ENCODE data around the gene NXT1.
A peak's percentile ranks its signal among the peaks of the same experiment; 100 is the strongest.

The NXT1 gene

DNA sequence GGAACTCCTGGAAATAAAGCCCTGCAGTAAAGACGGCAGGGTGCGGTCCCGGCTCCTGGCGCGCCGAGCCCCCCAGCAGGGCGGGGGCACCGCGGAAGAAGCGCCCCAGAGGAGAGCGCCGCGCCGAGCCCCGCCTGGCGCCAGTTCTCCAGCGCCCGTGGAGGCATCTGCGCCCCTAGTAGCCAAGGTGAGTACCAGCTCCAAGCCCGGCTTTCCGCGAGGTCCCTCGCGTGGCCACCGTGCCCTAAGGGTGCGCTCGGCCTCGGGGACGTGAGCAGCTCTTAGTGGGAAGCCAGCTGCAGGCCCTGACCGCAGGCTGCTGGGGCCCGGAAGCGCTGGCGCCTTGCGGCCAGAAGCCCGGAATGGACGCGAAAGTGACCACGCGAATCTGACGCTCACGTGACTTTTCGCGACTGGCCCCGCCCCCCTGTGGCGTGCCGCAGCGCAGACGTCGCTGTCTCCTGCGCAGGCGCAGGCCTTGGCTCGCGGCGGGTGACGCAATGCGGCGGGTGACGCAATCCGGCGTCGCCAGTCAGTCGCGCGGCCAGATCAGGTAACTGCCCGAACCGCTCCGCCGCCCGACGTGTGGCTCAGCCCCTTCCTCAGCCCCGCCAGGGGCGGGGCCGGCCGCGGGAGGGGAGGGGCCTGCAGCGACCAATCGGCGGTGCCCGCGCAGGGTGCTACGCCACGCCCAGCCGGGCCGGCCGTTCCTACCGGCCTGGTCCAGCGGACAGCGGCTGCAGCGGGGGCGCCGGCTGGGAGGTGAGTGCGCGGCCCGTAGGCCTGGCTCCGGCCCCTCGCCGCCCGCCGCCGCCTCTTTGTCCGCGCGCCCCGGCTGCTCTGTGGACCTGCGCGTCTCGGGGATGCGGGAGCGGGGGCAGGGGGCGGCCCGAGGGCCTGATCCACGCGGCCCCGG is 11.1 kb downstream of the NXT1 start, which contains the start of gene GZF1:
GZF1 (plus strand) TSS at position 707 of the 916 bp plus-strand sequence. CDS start 2,202 bp downstream, outside the sequence.
- peak; percentile 98 for DNase-seq

DNA sequence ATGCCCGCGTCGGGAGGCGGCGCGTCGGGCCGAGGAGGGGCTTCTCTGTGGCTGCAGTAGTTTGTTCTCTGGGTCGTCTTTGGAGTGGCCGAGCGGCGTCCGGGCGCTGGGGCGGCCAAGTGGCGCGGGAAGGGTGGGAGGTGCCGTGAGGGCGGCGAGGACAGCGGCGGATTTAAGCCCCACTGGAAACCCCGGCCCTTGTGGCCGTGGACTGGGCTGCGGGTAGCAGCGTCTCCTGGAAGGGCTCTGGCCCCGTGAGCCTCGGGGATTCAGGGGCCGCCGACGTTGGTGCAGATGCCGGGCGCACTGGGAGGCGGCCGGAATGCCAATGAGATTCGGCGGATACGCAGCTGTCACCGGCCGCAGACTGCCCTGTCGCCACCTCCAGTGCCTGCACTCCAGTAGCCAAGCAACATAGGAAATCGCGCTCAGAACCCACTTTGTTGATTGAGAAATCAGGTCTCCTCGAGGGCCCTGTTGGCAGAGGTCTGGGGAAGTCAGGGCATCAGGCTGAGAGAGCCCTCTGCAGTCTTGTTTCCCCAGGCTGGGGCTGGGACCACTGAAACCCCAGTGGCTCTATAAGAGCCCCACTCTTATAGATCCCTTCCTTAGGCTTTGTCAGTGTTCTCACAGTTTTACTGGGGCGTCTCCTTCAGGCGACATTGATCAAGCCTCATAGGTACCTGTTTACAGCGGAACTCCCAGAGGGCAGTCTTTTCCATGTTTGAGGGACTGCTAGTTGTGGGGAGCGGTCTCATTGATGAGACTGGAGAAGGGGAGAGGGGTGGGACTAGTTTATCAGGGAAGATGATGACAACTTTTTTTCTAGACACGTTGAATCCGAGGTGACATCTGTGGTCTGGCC is 12.0 kb downstream of the NXT1 start:
- peak; percentile 24 for DNase-seq

DNA sequence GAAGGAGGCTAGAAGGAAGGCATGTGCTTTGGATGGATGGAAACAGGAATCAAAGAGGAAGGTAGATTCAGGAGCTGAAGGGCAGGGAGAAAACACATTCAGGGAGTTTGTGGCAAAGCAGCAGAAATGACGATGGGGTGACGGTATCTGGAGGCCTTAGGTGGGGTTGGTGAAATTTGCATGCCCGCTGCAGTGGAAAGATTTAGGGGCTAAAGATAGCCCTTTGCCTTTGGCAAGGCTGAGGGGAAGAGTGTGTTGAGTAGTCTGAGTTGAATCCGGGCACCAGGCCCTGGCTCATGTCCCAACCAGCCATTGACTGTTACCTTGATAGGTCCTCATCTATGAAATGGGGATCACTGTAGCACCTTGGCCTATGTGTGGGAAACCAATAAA is 12.7 kb downstream of the NXT1 start:
- no peak for DNase-seq

DNA sequence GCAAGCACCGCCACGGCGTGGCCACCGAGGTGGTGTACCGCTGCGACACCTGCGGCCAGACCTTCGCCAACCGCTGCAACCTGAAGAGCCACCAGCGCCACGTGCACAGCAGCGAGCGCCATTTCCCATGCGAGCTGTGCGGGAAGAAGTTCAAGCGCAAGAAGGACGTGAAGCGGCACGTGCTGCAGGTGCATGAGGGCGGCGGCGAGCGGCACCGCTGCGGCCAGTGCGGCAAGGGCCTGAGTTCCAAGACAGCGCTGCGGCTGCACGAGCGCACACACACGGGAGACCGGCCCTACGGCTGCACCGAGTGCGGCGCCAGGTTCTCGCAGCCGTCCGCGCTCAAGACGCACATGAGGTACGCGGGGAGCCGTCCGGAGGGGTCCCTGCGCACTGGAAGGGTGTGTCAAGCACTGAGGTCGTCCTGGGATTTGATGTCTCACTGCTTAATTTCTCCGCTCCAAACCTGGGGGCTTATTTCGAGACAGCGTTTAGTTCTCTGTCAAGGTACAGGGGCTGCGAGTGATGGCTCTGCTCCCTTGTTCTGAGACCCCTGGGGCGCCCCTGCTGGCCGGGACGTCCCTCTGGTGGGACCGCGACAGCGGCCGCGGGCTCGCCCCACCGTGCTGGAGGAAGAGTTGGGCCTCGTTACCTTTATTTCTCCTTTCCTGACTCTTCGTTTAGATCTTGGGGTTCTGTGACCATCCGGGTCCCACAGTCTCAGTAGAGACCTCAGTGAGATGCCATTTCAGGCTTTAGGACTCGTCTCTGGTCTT is 15.0 kb downstream of the NXT1 start:
- no peak for DNase-seq

DNA sequence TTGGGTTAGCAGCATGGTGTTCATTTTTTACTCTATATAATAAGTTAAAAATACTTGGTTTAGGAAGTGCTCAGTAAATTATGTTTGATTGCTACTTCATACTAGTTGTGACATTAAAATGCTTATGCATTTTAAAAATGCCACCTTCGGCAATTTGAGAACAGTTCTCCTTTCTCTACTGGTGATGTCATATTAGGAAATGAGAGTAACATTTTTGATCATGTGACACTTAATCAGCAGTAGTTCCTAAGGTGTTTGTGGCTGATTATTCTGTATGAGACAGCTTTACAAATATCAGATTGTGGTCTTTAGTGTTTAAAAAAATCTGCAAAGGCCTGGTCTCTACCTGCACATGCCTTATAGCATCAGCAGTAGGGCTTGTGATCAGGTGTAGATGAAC is 15.8 kb downstream of the NXT1 start:
- no peak for DNase-seq

DNA sequence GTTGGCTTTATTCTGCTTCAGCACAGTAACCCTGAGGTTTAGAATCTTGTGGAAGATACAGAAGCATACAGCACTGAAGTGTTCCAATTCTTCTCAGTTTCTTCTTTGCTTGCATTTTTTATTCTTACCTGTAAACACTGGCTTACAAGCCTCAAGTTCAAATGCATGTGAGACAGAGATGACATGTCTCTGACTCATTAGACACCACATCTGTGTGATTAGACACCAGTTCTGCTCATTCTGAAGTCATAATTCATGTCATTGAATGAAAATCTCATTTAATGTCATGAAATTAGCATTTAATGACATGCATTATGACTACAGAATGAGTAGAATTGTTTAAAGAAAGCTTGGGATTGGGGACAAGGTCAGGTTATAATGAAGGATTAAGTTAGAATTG is 17.2 kb downstream of the NXT1 start:
- DNase-seq = no peak

DNA sequence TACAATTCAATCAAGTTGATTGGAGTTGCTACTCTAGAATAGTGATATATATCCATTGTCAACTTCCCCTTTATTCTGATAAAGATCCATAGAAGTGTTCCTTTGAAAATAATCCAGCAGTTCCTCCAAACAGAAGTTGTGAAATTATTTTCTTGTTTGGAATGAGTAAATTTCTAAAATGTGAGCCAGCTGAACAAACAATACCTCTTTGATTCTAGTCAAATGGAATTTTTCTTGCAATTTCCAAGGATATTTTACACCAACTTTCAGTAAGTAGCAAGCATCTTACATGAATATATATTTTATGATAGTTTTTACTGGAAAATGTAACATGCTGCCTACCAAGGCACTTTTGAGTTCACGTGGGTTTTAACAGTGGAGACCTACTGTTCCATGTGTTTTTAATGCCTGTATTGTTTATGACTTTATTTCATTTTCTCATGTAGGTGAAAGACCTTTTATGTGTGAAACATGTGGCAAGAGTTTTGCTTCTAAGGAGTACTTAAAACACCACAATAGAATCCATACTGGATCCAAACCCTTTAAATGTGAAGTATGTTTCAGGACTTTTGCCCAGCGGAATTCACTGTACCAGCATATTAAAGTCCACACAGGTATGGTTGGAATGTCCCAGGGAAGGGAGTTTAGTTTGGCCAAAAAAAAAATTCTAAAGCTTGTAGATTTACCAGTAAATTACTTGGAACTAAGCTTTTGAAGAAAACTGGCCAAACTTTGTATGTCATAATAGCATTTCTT is 17.9 kb downstream of the NXT1 start:
- DNase-seq = no peak

DNA sequence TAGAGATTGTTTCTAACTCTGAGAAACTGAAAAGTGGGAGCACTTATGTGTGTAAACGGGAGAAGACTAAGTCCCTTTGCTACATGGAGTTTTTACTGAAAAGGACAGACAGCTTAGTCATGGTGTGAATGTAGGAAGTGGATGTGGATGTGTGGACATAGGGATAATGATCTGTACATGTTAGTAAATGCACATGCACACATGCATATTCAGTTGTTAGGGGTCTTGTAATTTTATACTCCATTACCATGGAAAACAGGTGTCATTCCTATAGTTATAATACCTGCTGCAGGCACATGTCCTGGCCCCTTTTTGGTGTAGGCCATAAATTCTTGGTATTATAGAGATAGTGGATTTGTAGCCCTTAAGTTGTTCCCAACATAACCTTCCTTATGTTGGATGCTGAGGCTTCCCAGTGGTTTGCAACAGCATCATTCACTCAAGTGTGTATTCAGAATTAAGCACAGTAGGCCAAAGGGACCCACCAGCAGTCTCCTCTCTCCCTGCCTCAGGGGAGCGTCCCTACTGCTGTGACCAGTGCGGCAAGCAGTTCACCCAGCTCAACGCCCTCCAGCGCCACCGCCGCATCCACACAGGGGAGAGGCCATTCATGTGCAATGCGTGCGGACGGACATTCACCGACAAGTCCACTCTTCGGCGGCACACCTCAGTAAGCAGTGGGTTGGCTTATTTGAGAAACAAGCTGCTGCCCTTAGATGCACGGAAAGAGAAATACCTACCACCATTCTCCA is 18.7 kb downstream of the NXT1 start:
- DNase-seq = no peak

DNA sequence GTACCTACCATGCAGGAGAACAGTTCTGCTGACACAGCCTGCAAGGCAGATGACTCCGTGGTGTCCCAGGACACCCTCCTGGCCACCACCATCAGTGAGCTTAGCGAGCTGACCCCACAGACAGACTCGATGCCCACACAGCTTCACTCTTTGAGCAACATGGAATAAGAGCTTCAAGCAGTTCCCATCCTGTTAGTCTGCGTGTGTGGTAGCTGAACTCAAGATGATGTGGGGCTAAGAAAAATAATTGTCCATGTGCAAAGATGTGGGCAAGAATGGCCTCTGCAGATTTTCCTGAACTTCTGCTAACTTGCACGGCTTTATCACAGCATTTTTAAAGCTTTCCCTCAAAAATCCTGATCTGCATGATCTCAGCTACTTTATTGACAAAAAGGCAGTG is 19.7 kb downstream of the NXT1 start:
- no peak for DNase-seq

DNA sequence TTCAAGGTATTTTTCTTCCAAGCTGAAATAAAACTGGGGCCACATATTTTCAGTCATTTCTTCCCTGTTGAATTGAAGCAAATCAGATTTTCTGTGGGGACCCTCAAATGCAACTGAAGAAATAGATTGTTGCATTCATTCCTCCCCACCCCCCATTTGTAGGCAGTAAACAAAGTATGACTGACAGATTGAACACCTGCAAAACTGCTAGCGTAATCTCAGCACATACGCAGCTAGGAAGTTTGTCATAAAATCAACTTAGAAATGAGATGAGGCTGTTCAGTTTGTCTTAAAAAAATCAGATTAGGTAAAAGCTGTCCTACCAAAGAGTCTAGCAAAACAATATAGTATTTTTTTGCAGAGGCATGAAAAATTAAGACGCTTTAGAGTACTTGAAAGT is 20.3 kb downstream of the NXT1 start:
- no peak for DNase-seq

DNA sequence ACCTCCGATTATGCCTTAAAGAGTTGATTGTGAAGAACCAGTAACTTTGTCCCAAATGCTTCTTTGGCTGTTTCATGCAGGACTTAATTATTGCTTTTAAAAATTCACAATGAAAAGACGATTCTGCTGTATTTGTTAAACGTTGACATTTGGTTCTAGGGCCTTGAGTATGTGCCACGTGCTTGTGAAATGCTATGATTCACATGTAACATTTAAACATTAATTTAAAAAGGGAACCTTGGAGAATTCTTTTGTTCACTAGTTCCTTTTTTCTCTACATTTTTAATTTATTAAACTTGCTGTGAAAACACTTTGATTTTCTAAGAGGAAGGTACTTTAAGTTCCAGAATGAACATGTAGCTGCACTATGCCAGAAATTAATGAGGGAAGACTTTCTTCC is 20.9 kb downstream of the NXT1 start:
- no peak for DNase-seq

DNA sequence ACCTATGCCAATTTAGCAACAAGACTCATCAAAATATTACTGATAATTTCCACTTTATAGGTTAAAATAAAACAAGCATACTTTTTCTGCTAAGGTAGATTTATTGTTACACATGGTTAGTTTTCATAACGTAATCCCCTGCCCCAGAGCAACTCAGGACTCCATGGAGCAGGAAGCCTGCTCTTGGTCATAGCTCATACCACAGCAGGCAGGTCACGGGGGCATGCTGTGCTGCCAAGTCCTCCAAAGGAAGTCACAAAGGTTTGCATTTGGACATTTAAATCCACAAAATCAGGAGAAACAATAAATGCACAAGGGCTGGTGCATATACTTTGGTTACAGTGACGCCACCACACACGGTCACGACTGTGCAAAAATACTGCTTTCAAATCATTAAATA is 23.9 kb downstream of the NXT1 start:
- no peak for DNase-seq

DNA sequence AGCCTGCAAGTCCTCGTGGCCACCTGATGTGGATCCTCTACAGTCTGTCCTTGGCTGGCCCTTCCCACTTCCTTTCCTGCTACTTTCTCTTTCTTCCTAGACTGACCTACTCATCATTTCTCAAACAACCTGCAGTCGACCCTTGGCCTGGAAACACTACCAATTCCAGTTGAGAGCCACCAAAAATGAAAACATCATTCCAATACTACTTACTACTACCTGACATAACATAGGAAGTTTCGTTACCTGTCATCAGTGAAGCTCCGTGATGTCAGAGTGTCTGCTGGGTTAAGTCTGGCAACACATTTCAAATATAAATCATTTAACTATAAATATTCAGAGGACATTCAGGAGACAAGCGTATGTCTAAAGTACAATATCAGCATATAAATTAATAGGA is 25.2 kb downstream of the NXT1 start:
- no peak for DNase-seq

DNA sequence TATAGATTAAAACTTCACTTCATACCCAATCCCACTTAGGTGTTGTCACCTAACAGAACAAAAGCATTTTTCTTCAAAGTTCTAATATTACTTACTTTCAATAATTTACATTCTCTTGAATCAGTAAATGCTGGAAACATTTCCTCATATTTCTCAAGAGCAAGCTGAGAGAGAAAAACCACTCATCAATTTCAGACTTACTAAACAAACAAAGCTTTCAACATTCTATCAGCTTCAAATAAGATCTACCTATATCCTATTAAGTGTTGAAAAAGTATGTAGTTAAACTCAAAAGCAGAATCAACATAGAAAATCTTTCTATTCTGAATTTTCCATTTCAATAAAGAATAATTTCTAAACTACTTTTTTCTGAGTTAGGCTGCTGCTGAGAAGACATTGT is 29.2 kb downstream of the NXT1 start:
- no peak for DNase-seq

DNA sequence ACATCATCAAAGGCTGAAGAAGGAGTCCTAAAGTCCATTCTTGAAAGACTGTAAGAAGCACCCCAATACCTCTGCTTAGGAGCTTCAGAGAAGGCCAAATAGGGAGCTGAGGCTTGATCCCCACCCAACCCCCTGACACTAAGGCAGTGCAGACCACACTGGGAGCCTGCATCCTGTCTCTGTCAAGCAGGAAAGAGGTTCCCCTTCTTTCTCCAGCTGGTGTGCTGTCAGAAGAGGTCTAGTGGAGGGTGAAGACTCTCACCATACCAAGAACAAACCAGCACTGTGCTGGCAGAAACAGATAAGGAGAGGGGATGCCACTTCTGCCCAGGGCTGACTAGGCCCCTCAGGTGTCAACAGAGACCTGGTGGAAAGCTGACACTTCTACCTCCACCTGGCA is 31.3 kb downstream of the NXT1 start:
- DNase-seq = no peak

DNA sequence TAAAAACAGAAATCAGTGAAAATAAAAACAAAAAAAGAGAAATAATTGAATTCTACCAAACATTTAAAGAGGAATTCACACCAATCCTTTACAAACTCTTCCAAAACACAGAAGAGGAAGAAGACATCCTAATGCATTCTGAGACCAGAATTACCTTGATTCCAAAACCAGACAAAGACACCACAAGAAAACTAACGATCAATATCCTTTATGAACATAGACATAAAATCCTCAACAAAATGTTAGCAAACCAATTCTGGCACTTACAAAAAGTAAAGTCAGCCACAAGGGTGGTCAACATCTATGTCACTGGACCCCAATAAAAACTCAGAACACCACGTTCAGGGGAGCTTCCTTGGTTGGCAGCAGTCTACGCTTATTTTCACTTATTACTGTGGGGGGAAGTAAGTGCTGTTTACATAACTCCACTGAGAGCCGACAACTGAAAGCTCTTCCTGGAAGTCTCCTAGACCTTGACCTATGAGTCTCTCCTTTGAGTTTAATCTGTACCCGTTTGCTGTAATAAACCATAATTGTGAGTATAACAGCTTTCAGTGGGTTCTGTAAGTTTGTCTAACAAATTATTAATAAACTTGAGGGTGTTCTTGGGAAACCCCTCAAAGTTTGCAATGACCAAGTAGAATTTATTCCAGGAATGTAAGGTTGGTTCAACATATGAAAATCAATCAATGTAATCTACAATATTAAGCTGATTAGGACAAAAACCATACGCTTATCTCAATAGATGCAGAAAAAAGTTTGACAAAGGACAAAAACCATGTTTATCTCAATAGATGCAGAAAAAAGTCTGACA is 35.9 kb downstream of the NXT1 start:
- DNase-seq = no peak

DNA sequence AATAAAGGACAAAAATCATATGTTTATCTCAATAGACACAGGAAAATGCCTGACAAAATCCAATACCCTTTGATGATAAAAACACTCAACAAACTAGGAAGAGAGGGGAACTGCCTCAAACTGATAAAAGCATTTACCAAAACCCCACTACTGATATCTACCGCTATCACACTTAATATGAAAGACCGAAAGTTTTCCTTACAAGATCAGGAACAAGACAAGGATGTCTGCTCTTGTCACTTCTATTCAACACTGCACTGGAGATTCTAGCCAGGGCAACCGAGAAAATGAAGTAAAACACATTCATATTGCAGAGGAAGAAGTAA is 36.5 kb downstream of the NXT1 start:
- no peak for DNase-seq

DNA sequence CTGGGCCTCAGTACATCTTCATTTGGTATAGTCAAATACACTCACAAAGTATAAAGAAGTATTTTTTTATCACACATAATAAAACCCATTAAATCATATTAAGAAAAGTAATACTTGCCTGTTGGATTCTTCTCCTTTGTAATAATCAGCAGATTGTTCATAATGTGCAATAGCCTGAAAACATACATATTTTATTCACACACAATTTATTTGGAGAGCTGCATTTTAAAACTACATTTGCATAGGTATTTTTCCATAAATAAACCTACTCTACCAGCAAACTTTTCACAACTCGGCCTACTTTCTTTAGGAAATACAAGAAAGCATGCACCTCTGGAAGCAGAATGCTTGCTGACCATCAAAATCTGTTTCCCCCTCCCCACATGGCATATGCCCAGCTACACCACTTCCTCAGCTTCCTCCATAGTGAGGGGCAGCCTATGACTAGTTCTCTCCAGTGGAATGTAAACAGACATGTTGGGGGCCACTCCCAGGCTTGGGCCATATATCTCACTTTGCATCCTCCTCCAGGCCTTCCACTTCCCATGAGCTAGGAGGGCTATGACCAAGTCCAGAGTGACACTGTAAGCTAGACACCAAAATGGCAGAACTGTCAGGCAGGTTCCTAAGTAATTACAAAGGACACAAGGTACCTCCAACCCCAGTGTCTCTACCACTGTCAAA is 39.6 kb downstream of the NXT1 start:
- DNase-seq = no peak

DNA sequence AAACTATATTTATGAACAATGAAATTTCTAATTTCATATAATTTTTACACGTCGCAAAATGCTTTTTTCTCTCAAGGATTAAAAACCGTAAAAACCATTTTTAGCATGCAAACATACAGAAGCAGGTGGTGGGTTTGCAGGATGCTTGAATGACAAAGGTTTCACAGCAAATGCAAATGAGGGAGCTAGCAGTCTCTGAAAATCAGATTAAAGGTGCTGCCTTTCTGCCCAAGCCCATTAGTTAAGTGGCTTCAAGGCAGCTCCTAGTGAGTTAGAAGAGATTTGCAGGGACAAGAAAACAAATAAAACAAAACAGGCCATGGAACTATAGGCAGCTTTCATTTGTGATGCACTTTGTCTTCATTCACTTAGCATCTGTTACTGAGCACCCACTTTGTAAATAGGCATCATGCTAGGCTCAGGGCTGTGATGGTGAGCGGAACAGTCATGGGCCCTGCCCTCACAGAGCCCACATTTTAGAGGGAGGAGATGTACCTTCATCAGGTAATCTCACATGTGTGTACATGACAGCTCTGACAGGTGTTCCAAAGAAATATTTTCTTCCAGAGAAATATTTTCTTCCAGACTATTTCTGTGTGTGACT is 41.2 kb downstream of the NXT1 start:
- no peak for DNase-seq

All from stimulated activated CD4-positive, alpha-beta T cell treated with anti-CD3 and anti-CD28 coated beads, Interleukin-4, amount 100 ng/mL, for 24 hours (primary cell).